Parathyroid adenoma (tissue), 2 donors: Measurements from ENCODE around the gene SLC24A1.

ENCODE experiments used
- H2AFZ ChIP-seq: fragments of 300-600 bp; sonication (generic); one replicate; pipeline ENCODE4 v1.7.0; 2017; ENCODE audit warnings: antibody characterized with exemption, mild to moderate bottlenecking
- H3K27ac ChIP-seq: fragments of 300-600 bp; sonication (generic); one replicate; pipeline ENCODE4 v1.7.0; 2017
- H3K27me3 ChIP-seq: fragments of 300-600 bp; sonication (generic); one replicate; pipeline ENCODE4 v1.7.0; 2017; ENCODE audit warnings: low read length; ENCODE audit not compliant: control insufficient read depth, insufficient read depth
- H3K36me3 ChIP-seq: fragments of 300-600 bp; sonication (generic); one replicate; pipeline ENCODE4 v1.7.0; 2017; ENCODE audit warnings: low read length; ENCODE audit not compliant: control insufficient read depth, insufficient read depth
- H3K4me1 ChIP-seq: fragments of 300-600 bp; sonication (generic); one replicate; pipeline ENCODE4 v1.7.0; 2017; ENCODE audit warnings: control low read depth
- H3K4me2 ChIP-seq: fragments of 300-600 bp; sonication (generic); one replicate; pipeline ENCODE4 v1.7.0; 2017; ENCODE audit warnings: low read length
- H3K4me3 ChIP-seq: fragments of 300-600 bp; sonication (generic); one replicate; pipeline ENCODE4 v1.7.0; 2017; ENCODE audit warnings: low read depth, low read length
- H3K79me2 ChIP-seq: fragments of 300-600 bp; sonication (generic); one replicate; pipeline ENCODE4 v1.7.0; 2017; ENCODE audit warnings: control low read depth
- H3K9ac ChIP-seq: fragments of 300-600 bp; sonication (generic); one replicate; pipeline ENCODE4 v1.7.0; 2017; ENCODE audit warnings: mild to moderate bottlenecking
- H3K9me3 ChIP-seq: fragments of 300-600 bp; sonication (generic); one replicate; pipeline ENCODE4 v1.7.0; 2017; ENCODE audit warnings: low read length; ENCODE audit not compliant: control insufficient read depth
- TF ChIP-seq, protein P1 (sequence below): fragments of 300-600 bp; sonication (generic); IDR thresholded peaks from one replicate; pipeline ENCODE4 v1.7.0; 2017; ENCODE audit warnings: antibody characterized with exemption, mild to moderate bottlenecking
- donor health status: primary hyperparathyroidism.

The SLC24A1 gene

DNA sequence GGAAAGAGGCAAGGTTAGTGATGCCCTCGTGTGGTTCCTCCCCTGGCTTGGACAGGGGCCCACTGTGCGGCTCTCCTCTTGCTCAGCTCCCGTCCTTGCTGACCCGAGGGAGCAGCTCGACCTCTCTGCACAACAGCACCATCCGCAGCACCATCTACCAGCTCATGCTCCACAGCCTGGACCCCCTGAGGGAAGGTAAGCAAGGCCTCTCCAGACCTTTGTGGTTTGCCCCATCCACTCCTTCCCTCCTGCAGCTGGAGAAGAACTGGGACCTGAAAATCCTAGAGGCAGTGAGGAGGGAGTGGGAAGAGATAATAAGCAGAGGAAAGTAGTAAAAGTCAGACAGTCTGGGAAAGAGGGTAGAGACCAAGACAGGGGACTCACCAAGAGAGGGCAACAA is 17.8 kb downstream of the SLC24A1 start:
- H3K79me2 ChIP-seq, result no peaks in the 10 kb centered on the region
- H3K36me3 ChIP-seq, result no peaks in the 10 kb centered on the region
- H3K9ac ChIP-seq, result no peak overlapping the region
- H3K4me2 ChIP-seq, result no peak overlapping the region
- no peak overlapping the region for H3K27ac ChIP-seq
- TF ChIP-seq, protein P1, sequence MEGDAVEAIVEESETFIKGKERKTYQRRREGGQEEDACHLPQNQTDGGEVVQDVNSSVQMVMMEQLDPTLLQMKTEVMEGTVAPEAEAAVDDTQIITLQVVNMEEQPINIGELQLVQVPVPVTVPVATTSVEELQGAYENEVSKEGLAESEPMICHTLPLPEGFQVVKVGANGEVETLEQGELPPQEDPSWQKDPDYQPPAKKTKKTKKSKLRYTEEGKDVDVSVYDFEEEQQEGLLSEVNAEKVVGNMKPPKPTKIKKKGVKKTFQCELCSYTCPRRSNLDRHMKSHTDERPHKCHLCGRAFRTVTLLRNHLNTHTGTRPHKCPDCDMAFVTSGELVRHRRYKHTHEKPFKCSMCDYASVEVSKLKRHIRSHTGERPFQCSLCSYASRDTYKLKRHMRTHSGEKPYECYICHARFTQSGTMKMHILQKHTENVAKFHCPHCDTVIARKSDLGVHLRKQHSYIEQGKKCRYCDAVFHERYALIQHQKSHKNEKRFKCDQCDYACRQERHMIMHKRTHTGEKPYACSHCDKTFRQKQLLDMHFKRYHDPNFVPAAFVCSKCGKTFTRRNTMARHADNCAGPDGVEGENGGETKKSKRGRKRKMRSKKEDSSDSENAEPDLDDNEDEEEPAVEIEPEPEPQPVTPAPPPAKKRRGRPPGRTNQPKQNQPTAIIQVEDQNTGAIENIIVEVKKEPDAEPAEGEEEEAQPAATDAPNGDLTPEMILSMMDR, result no peak
- peaks cover 3% of the 10 kb centered on the region for H3K4me1 ChIP-seq
- no peaks in the 10 kb centered on the region for H3K9me3 ChIP-seq
- H3K27me3 ChIP-seq, result no peaks in the 10 kb centered on the region
- H3K4me3 ChIP-seq, result no peak overlapping the region
- H2AFZ ChIP-seq, result no peak overlapping the region

DNA sequence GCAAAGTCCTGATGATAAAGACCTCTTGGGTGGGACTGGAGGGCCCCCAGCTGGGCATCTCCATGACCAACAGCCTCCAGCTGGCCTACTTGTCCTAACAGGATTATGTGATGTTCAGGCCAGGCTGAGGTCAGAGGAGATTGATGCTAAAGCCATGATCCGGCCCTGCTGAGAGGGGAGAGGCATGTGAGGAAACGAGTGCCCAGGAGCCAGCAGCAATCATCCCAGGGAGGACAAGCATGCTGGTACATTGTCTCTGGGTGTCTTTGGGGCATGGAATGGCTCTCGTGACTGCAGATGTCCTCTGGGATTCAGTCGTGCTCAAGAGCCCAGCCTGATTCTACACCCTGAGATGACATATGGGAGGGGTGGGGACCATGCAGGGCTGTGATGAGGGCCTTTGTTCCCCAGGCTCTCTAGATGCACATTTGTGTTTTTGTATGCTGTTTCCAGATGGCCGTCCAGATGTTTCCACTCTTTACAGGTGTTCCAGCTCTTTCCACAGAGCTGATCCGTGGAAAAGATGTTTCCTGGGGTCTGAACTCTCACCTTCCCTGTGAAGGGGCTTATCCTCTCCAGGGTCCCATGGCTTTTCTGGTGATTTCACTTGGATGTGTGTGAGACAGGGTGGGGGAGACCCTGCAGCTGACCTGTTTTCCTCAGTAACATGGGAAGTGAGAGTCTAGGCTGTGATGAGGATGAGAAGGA is 20.2 kb downstream of the SLC24A1 start:
- H2AFZ ChIP-seq, result no peak overlapping the region
- H3K4me3 ChIP-seq, result no peak overlapping the region
- no peaks in the 10 kb centered on the region for H3K36me3 ChIP-seq
- no peak overlapping the region for H3K4me2 ChIP-seq
- H3K27ac ChIP-seq, result no peak overlapping the region
- no peaks in the 10 kb centered on the region for H3K9me3 ChIP-seq
- peaks cover 3% of the 10 kb centered on the region for H3K4me1 ChIP-seq
- TF ChIP-seq, protein P1, result no peak
- H3K79me2 ChIP-seq, result no peaks in the 10 kb centered on the region
- H3K27me3 ChIP-seq, result no peaks in the 10 kb centered on the region
- no peak overlapping the region for H3K9ac ChIP-seq

DNA sequence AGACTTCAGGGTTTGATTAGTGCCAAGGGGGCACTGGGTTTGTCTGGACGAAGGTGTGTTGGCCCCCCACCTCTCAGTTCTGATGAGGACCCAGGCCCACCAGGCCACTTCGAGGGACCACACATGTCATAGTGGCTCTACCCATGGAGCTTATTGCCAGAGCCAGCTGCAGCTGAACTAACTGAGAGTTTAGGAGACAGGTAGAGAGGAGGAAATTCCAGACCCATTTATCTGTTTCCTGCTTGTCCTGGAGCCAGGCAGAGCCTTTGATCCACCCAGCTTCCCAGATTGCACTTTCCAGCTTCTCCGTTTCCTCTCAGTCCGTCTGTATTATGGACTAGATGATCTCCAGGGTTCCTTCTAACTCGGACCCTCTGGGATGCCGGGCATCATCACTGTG is 20.9 kb downstream of the SLC24A1 start:
- H3K9me3 ChIP-seq, result no peaks in the 10 kb centered on the region
- no peak overlapping the region for H3K9ac ChIP-seq
- no peaks in the 10 kb centered on the region for H3K79me2 ChIP-seq
- H3K4me1 ChIP-seq, result peaks cover 3% of the 10 kb centered on the region
- no peak overlapping the region for H3K4me3 ChIP-seq
- no peaks in the 10 kb centered on the region for H3K36me3 ChIP-seq
- no peak overlapping the region for H3K4me2 ChIP-seq
- TF ChIP-seq, protein P1, result no peak
- H3K27ac ChIP-seq, result no peak overlapping the region
- H2AFZ ChIP-seq, result no peak overlapping the region
- H3K27me3 ChIP-seq, result no peaks in the 10 kb centered on the region

DNA sequence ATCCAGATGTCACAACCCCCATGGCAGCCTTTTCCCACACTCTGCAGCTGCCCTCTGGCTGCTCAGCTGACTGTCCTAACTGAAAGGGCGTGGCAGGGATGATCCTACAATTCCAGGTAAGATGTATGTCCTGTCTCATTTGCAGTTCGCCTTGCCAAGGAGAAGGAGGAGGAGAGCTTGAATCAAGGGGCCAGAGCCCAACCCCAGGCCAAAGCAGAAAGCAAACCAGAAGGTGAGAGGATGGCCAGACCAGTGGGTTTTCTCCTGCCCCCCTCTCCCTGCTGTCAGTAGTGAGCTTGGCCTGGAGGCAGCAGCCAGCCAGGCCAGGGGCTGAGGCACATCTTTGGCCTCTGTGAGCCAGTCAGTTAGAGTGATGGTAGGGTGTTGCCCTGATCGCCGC is 22.5 kb downstream of the SLC24A1 start:
- Histone ChIP-seq H3K4me1 (no peaks in the 10 kb centered on the region), H3K9ac (no peak overlapping the region), H3K27me3 (no peaks in the 10 kb centered on the region), H2AFZ (no peak overlapping the region), H3K4me3 (no peak overlapping the region), H3K9me3 (no peaks in the 10 kb centered on the region), H3K36me3 (no peaks in the 10 kb centered on the region), H3K4me2 (no peak overlapping the region), H3K27ac (no peak overlapping the region), H3K79me2 (no peaks in the 10 kb centered on the region)
- TF ChIP-seq, protein P1, result no peak

DNA sequence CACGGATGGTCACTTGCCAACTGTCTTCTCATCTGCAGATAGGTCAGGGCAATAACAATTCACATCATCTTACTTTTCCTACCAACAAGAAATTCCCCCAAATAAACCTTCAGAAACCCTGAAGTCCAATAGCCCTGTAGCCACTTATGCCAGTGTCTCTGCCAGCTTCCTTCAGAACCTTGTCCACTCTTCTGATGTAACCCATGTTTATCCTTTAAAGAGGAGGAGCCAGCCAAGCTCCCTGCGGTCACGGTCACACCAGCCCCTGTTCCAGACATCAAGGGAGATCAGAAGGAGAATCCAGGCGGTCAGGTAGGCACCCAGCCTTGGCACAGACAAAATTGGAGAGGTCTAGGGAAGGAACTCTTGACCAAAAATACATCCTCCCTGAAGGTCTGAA is 23.7 kb downstream of the SLC24A1 start:
- H3K9ac ChIP-seq, result no peak overlapping the region
- no peak overlapping the region for H3K4me2 ChIP-seq
- H3K9me3 ChIP-seq, result no peaks in the 10 kb centered on the region
- TF ChIP-seq, protein P1, result no peak
- no peak overlapping the region for H2AFZ ChIP-seq
- H3K27ac ChIP-seq, result no peak overlapping the region
- no peaks in the 10 kb centered on the region for H3K36me3 ChIP-seq
- H3K79me2 ChIP-seq, result no peaks in the 10 kb centered on the region
- no peaks in the 10 kb centered on the region for H3K4me1 ChIP-seq
- no peak overlapping the region for H3K4me3 ChIP-seq
- no peaks in the 10 kb centered on the region for H3K27me3 ChIP-seq
